ENCODE measurements around the gene COMMD8.
"Not testable (repeated sequence)": the region's sequence is repeated elsewhere in the genome, so short reads cannot be mapped to it uniquely, and the experiment has no call there.

Gene COMMD8

DNA sequence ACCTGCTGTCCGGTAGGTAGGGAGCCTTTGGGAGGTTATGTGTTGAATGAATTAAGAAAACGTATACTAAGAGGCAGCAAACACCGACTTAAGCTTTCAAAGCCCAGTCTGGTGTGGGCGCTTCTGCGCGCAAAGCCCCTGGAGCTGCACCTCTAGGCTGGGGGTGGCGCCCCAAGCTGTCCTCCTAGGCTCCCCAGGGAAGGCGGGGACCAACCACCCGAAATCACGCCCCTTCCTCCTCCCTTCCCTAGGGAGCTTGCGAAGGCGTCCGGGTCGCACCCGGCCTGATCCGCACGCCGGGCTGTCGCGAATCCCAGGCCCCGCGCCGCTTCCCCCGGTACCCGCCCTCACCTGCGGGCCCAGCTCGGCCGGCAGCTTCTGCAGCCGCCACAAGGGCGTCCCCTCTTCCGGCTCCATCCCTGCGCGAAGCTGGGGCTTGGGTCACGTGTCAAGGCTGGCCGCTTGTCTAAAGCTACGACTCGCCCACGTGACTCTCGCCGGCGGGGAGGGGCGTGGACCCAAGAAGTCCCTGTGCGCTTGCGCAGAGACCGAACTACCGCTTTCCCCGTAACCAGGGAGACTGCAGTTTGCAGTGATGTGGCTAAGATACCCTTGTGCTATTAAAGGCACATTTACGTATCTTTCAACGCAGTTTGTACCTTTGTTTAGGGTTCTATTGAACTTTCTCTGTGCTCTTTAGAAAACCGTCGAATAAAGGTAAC, at the start of gene COMMD8:
Gene COMMD8, minus strand, starts transcription at position 468 of the 722 bp plus-strand sequence. Its CDS starts 51 bp downstream, at position 417.
- peak; percentile 94 for DNase-seq

DNA sequence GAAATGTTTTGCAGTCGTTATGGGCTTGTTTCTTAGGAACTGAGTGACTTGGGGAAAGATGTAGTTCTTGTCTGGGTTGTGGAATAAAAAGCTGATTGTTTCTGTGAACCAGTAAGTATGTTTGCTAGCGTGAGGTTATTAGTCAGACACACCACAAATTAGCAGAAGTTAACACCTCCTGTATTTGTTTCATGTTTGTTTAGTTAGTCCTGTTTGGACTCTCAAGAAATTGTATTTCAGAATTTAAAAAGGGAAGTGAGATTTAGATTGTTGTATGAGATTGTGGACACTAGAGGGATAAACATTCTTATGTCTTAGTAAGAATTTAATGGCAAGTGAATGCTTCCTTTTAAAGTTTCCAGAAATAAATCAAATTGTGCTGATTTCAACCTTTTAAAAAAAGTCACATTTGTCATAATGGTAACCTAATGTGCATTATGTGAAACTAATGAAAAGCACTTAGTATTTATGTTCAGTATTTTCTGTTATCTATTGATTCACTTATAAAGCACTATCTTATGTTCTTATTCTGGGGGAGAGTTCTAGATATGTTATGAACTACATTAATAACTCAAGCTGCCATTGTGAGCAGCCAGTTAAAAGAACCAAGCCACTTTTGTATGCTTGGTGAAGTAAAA, 47.1 kb upstream of the COMMD8 start:
- peak; percentile 20 for DNase-seq

DNA sequence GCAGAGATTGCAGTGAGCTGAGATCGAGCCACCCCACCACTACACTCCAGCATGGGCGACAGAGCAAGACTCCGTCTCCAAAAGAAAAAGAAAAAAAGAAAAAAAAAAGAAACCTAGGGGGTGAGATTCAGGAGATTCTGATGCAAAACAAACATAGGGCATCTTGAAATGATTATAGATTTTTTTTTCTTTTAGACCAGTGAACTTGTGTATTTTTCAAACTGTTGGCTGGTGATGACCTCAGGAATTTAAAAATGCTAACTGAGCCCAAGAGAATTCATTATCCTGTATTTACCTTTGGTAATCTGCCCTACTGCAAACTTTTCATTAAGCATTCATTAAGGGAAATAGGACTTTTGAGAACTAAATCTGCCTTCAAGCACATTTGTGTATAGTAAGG, 42.2 kb upstream of the COMMD8 start:
- DNase-seq, result no peak

DNA sequence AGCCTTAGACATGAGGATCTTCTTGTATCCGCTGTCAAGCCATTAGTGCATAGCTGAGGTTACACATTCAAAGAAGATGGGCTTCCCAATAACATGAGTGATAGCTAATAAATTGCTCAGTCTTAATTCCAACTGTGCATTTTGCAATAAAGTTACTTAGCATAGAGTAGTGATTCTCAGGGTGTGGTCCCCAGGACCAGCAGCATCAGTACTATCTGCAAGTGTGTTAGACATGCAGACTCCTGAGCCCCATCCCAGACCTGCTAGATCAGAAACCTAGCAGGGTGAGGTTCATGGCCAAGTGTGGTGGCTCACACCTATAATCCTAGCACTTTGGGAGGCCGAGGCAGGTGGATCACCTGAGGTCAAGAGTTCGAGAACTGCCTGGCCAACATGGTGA, 41.6 kb upstream of the COMMD8 start:
- DNase-seq, result no peak

DNA sequence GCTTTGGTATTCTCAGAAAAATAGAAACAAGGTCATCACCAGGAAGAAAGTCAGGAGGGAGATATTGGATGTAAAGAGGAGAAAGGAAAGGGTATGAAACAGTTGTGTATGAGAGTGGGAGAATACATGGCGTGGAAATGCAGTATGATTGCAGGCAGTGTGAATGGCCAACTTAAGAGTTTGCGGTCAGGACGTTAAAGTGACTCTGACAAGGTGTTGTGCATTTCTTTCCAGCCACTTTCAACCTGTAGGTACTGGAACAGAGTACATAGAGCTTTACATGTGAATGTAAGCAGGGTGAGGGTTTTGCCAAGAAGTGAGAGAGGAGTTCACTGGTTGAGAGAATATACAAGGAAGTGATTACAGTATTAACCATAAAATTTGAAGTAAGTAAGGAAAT, 37.3 kb upstream of the COMMD8 start:
- DNase-seq, result no peak

DNA sequence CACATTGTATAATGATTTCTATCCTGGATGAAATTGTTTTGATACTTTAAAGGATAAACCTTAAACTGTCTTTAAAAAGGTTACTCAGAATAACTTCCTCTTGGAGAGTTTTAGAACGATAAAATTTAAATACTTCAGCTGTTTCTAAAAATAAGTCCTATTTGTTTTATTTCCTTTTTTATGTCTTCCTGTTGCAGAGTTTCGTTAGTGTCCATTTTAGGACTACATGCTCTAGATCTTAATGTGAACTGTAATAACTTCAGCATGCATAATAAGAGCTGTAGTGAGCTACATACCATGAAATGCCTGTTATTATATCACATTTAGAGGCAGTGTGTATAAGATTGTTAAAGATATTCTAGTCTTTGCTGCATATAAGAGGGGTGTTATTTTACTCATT, 36.2 kb upstream of the COMMD8 start:
- DNase-seq, result no peak

DNA sequence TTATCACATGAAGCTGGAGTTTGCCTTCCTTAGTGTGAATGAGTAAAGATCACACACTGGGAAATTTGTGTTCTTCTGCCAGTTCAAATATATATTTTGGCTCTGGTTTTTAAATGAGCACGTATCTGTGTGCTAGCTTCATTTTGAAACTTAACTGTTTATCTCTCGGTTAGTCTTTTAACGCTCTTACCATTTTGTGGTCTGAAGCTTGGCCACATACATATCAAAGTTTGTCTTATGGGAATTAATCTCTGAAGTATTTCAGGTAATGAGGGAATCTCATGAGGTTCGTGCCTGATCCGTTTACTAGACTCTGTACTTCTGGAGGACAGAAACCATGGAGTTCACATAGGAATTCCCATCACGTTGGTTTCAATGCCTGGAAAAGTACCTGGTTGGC, 35.4 kb upstream of the COMMD8 start:
- no peak for DNase-seq

DNA sequence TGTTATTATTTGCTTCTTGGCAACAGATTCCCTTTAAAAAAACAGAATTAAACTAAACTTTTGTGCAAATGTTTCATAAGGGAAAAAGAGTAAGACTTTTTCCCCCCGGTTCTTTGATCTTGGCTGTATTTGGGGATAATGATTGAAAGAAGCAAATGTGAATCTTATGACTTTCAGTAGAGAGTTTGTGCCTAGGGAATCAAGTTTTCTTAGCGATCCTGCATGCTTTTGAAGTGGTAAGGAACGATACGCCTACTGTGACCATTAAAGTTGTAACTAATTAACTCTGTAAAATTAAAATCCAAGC, 30.6 kb upstream of the COMMD8 start:
- no peak for DNase-seq

DNA sequence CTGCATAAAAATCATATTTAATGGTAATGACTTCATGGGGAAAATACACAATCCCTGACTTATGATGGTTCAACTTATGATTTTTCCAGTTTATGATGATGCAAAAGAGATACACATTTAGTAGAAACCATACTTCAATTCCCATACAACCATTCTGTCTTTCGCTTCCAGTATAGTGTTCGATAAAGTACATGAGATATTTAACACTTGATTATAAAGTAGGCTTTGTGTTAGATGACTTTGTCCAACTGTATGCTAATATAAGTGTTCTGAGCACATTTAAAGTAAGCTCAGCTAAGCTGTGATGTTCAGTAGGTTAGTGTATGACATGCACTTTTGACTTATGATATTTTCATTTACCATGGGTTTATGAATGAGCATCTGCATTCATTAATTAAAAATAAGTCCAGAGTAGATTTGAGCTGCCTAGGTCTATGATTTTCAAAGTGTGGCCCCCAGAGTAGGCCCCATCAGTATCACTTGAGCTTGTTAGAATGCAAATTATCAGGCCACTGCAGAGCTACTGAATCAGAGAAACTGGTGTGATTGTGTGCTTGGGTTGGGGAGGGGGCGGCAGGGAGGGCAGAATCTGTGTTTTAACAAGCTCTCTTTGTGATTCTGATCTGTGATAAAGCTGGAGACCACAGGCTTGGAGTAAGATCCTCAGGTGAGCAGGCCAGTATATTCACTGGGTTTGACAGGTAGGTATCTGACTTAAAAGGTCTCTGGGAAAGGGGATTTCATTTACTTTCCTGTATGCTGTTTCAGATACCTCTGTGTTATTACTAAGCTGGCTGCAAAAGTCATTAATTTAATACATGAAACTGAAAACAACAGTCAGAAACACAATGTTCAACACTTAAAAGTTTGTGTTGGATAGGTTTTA, 30.0 kb upstream of the COMMD8 start:
- DNase-seq, result no peak

DNA sequence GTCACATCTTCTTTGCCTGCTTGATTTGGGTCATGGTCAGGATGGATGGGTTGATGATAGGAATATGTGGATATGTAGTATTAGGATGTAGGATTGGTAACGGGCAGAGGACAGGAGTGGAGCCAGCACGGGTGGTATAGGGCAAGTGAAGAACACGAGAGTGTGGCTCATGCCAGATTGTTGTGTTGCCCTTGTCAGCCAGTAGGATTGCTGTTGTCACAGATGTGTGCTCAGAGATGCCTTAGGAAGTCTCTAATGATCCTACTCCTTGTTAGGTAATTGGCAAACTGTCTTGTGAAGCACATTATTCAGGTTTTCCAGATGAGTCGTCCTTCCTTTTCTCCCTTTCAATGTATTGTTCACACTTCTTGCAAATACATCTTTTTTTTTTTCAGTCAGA, 27.0 kb upstream of the COMMD8 start:
- peak; percentile 28 for DNase-seq

DNA sequence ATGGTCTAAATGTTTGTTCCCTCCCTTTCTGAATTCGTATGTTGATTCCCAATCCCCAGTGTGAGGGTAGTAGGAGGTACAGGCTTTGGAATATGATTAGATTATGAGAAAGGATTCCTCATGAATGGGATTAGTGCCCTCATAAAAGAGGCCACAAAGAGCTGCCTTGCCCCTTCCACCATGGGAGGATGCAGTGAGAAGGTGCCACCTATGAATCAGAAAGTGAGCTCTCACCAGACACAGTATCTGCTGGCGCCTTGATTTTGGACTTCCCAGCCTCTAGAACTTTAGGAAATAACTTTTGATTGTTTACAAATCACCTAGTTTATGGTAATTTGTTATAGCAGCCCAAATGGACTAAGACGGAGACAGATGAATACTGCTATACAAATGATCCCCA, 25.2 kb upstream of the COMMD8 start:
- no peak for DNase-seq

DNA sequence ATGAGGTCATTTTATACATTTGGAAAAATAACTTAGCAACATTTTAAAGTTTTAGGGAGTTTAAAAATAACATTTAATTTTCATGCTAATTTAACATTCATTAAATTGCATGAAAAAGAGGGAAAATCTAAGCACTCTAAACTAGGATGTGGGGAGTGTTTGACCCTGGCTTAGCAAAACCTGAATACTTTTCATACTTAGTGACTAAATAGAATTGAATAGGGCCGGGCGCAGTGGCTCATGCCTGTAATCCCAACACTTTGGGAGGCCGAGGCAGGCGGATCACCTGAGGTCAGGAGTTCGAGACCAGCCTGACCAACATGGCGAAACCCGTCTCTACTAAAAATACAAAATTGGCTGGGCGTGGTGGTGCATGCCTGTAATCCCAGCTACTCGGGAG, 23.2 kb upstream of the COMMD8 start:
- DNase-seq, result not testable (repeated sequence)

DNA sequence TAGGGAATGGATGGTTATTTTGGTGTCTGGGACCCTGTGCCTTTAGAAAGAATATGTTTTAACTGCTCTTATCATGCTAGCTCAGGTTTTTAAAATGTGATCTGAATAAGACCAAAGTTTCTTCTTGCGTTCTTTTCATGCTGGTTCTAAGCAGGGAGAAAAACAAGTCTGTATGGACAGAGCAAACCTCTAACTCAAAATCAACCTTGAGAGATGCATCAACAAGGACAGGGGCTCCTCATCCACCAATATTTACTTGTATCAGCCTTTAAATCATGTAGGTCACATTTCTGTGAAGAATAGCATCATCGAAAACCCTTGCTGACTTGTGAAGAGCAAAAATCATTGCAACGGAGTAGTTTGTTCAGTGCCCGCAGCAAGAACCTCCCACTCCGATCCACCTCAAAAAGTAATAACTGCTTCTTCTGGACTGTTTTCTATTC, 22.8 kb upstream of the COMMD8 start:
- no peak for DNase-seq

DNA sequence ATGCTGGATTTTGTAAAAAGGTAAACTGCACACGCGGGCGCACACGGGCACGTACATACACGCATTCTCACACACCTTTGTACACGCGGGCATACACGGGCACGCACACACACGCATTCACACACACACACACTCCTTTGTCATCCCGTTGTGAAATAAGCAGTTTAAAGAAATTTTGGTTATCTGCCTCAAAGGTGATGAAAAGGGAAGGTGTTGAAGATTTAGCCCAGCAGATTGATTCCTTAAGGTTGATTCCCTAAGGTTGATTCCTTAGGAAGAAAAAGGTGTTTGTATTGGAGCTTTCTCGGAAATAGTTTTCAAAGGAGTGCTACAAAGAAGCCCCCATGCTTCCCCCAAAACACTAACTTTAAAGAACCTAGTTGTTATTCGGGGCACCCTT, 22.3 kb upstream of the COMMD8 start:
- DNase-seq, result no peak

DNA sequence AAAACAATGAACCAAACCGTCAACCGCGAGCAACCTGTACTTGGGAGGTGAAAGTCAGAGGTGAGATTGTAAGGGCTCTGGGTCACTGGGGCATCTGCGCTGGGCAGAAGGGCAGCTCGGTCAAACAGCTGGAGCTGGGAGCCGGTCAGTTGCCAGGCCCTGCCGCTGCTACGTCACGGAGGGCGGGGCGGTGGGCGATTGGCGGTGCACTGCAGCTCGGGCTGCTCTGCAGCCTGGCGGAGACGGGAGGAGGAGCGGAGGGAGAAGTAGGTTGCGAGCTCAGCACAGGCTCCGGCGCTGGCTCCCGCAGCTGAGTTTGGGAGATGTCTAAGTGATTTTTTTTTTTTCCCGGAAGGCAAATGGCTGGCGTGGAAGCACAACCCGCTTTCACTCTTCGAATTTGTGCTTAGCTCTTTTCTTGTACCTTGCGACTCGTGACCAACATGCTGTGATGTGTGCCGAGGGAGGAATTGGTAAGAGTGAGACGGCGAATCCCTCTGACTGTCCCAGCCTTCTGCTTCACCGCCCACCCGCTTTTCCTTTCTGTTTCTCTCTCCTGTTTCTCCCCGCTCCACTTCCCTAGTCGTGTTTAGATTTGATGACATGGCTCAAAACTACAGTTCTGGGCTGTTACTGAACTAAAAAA, 21.7 kb upstream of the COMMD8 start, which contains the start of gene ATP10D:
Gene ATP10D, plus strand, starts transcription at position 229 of the 646 bp plus-strand sequence. CDS start 27,266 bp downstream, outside the sequence.
- DNase-seq, result peak; percentile 80

DNA sequence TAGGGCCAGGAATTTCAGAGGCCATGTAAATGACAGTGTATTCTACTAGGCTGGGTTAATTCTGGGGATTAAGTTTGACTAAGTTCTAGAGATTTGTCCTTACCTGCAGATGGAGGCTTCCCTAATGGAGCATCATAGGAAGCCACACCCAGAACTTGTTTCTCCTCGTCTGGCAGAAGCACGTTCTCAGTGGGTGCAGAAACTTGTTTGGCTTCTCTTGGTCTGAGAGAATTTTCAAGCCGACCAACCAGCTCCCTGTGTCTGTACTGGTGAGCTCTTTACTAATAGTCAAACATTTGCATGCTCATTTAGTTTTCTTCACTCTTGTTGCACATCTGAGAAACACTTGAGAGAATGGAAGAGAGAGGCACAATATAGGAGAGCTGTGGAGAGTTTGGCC, 20.7 kb upstream of the COMMD8 start:
- no peak for DNase-seq

DNA sequence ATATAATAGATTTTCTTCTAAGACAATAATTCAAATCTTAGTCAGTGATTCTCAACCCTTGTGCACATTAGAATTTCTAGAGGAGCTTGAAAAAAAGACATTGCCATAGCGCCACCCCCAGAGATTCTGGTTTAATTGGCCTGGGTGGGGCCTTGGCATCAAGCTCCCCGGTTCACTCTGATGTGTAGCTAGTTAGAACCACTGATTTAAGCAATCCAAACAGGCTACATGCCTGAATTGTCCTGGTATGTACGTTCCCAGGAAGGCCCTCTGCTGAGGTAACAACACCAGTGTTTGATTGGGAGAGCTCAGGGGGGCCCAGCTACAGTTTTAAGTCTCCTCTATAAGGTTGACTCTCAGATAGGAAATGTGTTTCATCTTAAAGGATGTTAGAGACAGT, 20.2 kb upstream of the COMMD8 start:
- DNase-seq, result no peak

DNA sequence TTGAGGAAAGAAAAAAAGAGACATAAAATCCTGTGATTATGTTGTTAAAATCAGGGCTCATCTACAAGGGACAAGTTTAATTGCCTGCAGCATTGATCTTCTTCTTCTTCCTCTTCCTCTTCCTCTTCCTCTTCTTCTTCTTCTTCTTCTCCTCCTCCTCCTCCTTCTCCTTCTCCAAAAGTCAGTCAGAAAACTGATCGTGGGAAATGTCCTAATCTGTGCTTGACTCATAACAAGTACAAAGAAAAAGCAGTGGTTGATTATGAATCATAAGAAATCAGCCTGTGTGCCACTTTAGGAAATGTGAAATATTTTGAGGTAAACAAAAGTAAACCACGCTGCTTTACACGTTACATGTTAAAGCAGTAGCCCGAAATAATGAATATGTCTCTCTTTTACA, 18.8 kb upstream of the COMMD8 start:
- no peak for DNase-seq

DNA sequence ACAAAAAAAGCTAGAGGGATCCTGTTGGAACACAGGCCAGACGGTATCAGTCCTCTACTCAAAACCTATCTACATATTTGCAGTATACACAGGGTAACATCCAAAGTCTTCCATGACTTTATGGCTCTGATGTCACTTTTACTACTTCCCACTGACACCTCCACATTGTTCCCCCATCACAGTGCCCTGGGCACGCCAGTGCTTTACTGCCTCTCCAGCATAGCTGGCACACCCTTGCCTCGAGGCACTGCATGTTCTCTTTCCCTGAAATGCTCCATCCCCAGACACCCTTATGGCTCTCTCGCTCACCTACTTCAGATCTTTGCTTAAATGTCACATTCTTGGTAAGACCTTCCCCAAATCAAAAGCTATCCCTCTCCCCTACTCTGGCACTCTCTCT, 15.3 kb upstream of the COMMD8 start:
- DNase-seq, result no peak

DNA sequence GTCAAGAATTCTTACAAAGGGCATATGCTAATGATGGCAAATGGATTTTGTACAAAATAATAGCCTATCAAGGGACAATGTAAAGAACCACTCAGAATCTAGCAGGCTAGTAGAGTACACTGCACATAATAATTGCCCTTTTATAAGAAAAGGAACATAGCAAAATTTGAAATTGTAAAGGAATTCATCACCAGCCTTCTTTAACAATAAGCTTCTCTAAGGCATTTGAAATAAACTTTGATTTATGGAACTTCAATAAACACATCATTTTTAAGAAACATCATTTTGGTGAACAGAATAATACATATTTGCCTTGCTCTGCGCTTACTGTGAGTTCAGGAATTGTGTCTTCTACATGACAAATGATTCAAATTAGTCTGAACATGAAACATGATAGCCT, 11.9 kb upstream of the COMMD8 start:
- no peak for DNase-seq

DNA sequence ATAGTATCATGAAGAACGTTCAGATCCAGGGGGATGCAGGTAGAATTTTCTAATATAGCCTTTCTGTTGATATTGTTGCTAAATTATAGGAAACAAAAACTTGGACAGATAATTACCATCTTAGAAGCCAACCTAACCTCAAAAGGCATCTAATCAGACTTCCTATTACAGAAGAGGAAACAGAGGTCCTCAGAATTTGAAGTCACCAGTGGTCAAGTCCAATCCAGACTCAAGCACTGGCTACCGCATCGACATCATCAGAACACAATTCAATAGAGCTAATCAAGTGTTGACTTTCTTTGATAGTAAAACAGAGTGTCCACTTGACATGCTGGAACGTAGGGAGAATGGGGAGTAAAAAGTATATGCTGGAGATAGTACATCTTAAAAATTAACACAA, 11.3 kb upstream of the COMMD8 start:
- no peak for DNase-seq

DNA sequence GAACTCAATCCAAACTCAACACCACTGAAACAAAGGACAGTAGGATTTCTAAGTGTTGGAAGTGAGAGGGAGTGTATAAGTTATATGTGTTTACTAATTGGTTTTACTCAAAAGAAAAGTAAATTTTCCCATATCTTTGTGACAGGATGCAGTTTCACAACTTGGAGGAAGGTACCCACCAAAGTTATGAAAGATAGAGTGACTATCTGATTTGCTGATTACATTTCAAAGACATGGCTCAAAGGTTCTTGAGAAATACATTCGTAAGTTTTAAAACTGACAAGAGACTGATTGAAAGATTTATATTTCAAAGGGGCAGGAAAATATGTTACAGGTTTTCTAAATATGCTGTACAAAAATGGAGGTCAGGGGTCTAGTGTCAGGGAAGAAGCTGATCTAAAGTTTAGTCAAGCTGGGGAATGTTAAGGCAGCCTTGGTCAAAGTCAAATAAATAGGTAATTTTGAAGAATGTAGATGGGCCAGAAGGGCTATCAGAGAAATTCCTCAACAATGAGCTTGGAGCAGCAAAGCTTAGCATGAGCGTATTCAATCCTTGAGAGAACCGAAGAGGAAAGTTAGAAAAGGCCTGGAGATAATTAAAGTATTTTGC, 9.7 kb upstream of the COMMD8 start:
- DNase-seq, result no peak

DNA sequence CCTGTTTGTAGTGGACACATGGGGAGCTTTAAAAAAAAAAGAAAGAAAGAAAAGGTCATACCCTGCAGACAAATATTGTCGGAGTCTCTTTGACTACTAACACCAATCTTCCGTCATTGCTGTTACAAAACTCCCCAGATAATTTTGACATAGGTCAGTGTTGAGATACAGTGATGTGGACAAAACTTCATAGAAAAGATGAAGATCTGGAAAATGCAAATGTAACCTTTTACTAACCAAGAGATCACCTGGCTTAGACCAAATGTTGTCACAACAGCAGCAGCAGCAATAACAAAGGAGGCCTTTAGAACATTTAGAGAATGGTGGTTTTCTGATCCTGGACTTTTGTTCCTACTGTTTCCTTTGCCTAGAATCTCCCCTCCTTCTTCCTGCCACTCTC, 8.1 kb upstream of the COMMD8 start:
- no peak for DNase-seq
